ENCODE data around the gene ALS2CL.
A peak's percentile ranks its signal among the peaks of the same experiment; 100 is the strongest.

Gene ALS2CL

GRCh38 chr3:46716461-46717441, 23.3 kb upstream of the ALS2CL start:
- no peak for DNase-seq

DNA sequence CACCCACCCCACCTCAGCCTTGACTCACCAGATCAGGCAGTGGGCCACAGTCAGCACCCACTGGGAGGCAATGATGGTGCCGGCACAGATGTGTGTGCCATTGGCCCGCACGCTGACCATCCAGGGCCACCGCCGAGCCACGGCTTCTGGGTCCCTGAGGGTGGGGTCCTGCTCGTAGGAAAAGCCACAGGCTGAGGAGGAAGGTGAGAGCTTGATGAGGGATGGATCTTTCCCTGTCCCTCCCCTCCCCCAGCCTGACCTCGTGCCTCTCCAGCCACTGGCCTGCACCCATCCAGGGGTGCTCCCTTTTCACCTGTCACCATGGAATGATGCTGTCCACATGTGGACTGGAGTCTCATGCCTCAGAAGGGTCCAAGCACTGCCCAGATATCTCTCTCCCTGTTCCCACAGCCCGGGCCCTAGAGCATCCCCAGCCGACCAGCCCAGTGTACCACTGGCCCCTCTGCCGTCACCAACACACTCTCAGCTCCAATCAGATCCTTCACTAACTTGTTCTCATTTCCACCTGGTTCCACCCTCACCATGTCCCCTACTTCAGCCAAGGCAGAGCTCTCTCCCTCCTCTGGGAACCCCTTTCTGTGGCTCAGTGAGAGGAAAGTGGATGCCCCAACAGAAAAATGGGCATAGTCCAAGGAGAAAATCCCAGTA, 22.2 kb upstream of the ALS2CL start:
- no peak for DNase-seq

DNA sequence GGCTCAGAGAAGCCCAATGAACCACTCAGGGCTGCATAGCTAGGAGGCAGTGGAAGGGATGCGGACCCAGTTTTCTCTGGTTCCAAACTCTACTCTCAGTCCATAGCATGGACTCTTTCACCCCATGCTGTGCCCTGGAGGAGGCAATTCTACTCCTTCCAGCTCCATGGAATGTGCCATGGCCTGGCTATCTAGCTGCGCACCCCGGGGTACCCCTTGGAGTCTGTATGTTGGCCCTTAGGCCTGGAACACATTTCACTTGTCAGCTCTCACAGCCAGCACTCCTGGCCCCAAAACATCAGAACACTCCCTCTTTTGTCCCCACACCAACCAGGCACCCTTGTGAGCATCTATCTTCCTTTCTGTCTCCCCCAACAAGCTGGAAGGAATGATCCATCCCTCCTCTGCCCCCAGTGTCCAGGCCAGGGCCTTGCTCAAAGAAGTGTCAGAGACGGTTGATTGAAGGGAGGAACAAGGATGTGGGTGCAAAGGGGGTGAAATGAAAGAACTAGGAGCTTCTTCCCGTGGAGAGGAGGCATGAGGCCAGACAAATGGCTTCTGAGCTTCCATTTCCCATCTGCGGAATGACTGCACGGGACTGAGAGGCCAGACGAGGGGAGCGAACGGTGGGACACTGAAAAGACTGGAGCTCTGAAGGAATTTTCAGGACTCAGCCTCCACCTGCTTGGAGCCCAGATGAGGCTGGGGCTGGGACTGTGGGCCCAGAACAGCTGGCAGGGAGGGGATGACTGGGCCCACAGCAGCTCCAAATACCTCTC, 21.4 kb upstream of the ALS2CL start:
- DNase-seq, result no peak

DNA sequence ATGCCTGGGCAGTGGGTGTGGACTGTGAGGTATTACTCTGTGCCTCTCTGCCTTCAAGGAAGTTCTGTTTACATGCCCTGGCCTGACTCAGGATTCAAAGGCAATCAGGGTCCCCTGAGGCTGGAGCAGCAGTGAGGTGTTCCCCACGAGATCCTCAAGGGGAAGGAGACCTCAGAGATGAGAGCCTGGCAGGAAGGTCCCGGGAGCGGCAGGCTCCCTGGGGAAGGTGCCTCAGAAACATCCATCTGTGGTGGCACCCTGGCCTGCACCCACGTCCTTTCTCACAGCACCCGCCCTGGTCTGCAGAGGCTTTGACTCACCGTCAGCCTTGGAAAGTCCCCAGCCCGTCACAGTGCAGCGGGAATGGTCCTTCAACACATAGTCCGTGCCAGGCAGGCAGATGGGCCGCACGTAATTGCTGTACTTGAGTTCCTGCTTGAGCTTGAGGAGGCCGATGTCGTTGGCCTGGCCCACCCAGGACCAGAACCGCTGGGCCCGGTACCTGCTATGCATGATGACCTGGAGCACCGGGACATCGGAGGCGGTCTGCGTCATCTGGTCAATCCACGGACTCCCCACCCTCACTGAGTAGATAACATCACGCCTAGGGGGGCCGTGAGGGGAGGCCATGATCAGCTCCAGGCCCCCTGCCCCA, 20.5 kb upstream of the ALS2CL start:
- DNase-seq, result peak; percentile 6

GRCh38 chr3:46713050-46713897, 19.8 kb upstream of the ALS2CL start:
- DNase-seq, result no peak

DNA sequence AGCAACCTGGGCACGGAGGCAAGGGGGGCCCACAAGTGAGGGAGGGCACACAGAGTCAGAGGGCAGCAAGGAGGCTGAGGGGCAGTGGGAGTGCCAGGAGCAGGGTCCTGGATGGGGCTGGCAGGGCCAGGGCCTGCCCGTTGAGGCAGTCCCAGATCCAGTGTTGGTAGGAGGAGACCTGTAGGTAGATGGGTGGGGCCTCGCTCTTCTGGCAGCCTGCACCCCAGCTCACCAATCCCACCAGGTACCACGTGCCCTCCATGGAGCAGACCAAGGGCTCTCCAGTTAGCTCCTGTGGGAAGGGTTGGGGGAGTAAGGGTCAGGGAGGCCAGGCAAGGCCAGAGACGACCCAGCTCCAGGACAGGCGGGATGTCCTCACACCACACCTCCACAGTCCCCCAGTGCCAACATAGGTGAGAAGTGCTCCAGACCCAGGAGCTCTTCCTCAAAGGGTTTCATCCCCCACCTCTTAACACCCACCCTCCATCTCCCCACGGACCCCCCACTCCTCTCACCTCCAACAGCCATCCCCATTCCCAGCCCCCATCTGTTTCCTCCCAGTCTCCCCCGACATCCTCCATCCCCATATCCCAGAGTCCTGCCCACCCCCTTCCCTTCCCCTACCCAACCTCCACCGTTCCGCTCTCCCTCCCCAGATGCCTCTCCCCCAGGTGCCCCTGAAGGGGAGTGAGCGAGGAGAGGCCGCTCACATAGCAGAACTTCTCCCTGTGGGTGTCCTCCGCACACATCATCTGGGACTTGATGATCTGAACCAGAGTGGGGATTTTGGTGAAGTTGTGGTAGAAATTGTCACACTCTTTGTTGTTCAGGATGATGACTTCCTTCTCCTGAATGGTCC, 18.9 kb upstream of the ALS2CL start:
- no peak for DNase-seq

DNA sequence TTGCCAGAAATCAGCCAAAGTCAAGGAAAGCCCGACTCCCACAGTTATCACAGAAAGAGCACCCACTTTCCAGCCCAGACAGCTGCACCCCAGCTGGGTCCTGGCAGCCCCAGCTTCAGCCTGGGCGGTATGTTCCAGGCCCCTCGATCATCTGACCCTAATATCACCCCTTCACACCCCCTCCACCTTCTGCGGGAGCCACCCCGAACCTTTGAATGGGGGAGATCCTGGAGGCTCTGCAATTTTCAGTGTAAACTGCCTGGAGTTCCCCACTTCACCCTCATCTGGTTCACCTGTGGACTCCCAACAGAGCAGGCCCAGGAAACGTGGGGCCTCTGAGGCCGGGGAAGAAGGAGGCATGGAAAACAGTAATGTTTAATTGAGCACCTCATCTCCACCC, 18.3 kb upstream of the ALS2CL start:
- DNase-seq, result no peak

DNA sequence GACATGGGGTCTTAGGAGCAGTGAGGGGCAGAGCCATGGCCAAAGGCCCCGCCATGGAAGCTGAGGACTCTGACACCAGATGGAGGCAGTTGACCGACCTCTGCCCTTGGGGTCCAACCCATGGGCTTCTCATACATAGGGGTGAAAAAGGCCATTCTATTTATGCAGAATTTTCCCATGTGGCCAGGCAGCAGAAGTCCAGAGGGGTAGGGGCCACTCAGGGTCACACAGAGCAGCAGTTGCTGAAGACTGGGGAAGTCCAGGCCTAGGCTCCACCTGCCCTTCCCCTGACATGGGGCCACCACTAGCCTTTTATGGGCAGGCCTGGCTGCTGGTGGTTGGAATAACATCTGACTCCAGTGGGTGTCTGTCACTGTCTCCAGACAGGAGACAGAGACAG, 17.8 kb upstream of the ALS2CL start:
- DNase-seq, result no peak

- DNase-seq, result no peak
These were observed 17.3 kb upstream of the ALS2CL start for GRCh38 chr3:46710671-46711295.

DNA sequence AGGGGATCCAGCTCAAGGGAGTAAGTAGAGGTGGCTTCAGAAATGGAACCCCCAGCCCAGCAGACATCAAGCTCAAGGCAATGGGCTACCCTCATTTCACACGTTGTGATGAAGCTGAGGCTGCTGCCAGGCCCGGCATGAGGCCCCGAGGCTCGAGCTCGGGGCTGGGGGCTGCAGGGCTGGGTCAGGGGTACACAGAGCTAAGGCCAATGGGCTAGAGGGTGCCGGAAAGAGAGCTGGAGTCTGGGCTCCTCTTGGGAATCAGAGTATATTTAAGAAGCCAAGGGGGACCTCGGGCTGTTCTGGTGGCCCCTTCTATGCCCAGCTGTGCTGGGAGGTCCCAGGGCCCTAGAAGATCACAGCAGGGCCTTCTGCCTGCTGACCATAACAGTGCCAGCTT, 16.8 kb upstream of the ALS2CL start:
- DNase-seq, result no peak

DNA sequence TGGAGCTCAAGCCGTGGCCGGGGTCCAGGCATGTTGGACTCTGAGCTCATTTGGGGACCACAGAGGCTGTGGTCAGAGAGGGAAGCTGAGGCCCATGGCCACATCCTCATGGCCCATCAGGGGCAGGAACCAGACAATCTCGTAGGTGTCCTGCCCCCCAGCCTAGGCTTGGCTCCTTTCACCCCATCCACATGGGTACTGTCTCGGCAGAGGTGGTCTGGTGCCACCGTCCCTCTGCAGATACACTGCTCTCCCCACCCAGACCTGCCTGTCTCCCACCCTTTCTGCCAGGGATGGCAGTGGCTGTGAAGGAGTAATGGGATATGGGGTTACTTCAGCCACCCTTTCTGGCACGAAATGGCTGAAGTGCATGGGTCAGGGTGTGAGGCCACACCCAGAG, 16.2 kb upstream of the ALS2CL start:
- DNase-seq, result no peak

- no peak for DNase-seq
These were observed 15.7 kb upstream of the ALS2CL start for GRCh38 chr3:46709157-46709654.

- DNase-seq, result no peak
These were observed 15.1 kb upstream of the ALS2CL start for GRCh38 chr3:46708401-46709156.

- no peak for DNase-seq
These were observed 14.1 kb upstream of the ALS2CL start for GRCh38 chr3:46707601-46708011.

DNA sequence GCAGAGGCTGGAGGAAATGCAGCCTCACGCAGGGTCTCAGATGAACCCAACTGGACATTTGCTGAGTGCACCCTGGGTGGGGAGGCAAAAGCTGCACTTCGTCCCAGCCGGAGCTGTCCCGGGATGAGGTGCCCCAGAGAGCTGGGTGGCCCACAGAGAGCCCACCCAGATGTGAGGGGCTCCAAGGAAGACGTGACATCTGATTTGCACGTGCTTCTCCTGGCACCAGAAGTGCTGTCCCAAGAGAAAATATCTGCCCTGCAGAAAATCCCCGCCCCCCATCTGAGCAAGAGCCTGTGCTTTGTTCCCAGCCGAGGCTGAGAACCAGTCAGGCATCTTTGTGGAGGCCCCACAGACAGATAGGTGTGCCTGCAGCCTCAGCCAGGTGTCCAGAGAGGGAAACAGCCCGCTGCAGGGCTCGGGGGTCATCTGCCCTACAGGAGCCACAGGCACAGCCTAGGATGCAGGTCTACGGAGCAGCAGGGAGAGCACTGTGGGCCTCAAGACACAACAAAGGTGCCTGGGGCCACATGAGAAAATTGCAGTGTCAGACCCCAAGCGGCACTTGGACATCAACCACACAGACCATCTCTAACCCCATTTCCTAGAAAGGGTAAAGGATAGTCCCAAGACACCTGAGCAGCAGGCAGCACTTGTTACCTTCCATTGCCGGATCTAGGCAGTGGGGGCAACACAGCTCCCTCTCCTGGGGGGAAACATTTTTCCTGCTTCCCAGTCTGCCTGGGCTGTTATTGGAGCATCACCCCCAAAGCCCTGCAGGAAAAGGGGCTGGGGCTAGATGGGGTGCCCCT, 13.5 kb upstream of the ALS2CL start:
- no peak for DNase-seq

GRCh38 chr3:46705751-46706552, 12.5 kb upstream of the ALS2CL start:
- no peak for DNase-seq

DNA sequence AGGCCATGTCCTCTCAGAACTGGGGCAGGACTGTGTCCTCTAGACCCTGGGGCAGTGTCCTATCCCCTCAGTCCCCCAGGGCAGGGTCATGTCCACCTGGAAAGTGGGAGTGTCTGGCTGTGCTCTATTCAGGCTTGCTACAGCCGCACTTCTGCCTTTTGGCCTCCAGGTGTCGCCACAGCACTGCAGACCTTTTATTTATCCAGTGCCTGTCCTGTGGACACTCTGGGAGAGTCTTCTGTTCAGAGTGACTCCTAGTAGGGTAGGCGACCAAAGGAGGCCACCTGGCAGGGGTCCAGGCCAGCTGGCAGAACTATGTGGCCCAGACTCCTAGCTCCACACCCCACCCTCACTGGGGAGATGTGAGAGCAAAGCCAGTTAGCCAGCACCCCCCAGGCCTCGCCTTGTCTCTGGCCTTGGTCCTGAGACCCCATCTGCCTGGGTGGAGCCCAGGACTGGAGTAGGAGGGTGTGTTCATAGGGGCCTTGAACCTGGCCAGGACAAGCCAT, 11.6 kb upstream of the ALS2CL start:
- peak; percentile 9 for DNase-seq
